ENCODE results near the gene VWA7. TPM values are rescaled to one million over a fixed set of nuclear protein-coding genes. Genes with fewer than 3 reads are reported as not detected.
A peak's percentile ranks its signal among the peaks of the same experiment; 100 is the strongest.

The VWA7 gene
- total and polyA plus RNA-seq, 4 experiments from 2014 or later: 1.00 to 2.5 (median 1.4) TPM

DNA sequence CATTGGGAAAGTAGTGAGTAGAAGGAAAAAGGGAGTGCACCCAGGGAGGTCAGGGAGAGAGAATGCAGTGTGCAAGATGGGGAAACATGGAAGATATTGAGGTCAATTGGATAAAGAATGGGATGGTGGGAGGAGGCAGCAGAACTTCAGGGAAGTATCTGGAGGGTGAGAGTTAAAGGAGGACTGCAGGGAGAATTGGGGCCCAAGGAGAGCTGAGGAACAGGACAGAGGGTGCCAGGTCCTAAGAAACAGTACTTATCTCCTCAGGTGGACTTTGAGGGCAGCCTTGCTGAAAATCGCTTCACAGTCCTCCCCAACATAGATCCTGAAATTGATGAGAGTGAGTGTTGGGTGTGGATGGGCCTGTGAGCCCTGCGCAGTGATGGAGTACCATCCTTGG lies 18.8 kb downstream of the VWA7 start:
- H3K27me3 Mint-ChIP-seq: no peaks in the 10 kb centered on the region
- H3K4me1 Mint-ChIP-seq: peaks cover 0 to 5% (median 0%) of the 10 kb centered on the region in 4 donors
- peak overlapping the region in 3 of 7 donors; percentile 10 to 72 (median 38) for H3K27ac Mint-ChIP-seq
- no peak overlapping the region for H3K4me3 ChIP-seq (ENCODE audit: low read length in 2 of 2)
- no peaks in the 10 kb centered on the region for H3K36me3 ChIP-seq (ENCODE audit: insufficient read depth, low read length)
- ChIA-PET POLR2A (ENCODE audit: partially characterized antibody) (interaction anchor here (1.6 kb wide), 1 partner anchor 18 kb away, joined by 3 read pairs; the partner anchor contains the start of gene MSH5), CTCF (ENCODE audit: partially characterized antibody) (interaction anchor here (2.0 kb wide), 1 partner anchor 12 kb away, joined by 11 read pairs; no protein-coding TSS in a partner anchor)
- H3K27ac ChIP-seq (ENCODE audit: low read depth, low read length): no peak overlapping the region
- no peaks in the 10 kb centered on the region for H3K9me3 ChIP-seq (ENCODE audit: control insufficient read depth in 1 of 2, low read length in 2 of 2)
- DNase-seq: no peak
- peaks cover 5 to 11% of the 10 kb centered on the region in 2 donors for H3K36me3 Mint-ChIP-seq
- no peaks in the 10 kb centered on the region for H3K4me1 ChIP-seq (ENCODE audit: insufficient read depth, low read length)
- no peaks in the 10 kb centered on the region for H3K27me3 ChIP-seq (ENCODE audit: insufficient read depth, low read length)
- H3K4me3 Mint-ChIP-seq: no peak overlapping the region
- H3K9me3 Mint-ChIP-seq: no peaks in the 10 kb centered on the region
- intact Hi-C loops (cut with micrococcal nuclease): no loop called here

DNA sequence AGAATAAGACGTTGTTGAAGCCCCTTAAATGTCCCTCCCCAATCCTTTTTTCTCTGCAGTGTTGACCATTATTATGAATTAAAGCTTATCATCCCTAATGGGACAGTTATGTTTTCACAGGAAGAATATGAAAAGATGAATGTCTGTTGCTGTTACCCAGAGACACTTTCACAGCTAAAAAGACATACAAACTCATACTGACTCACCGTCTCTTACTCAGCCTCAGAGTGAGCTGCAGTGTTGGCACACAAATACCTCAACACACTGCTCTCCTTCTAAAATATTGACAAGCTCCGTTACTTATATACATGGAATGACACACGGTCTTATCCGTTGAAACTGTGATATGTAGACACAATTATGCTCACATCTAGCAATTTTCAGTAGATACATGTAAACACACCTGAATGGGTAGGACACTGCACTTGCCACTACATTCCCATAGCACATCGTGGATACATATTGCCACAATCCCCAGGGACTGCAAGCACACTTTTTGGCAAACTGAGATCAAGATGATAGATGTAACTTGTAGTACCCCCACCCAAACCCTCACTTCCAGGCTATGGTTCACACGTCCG lies 24.3 kb downstream of the VWA7 start:
- peaks cover 0 to 4% (median 2%) of the 10 kb centered on the region in 4 donors for H3K4me1 Mint-ChIP-seq
- POLR2A ChIA-PET (ENCODE audit: partially characterized antibody): no interaction called here
- H3K36me3 Mint-ChIP-seq: no peaks in the 10 kb centered on the region
- Histone ChIP-seq H3K36me3 (ENCODE audit: insufficient read depth, low read length) (no peaks in the 10 kb centered on the region), H3K4me3 (ENCODE audit: low read length in 2 of 2) (no peak overlapping the region), H3K9me3 (ENCODE audit: control insufficient read depth in 1 of 2, low read length in 2 of 2) (no peaks in the 10 kb centered on the region), H3K4me1 (ENCODE audit: insufficient read depth, low read length) (no peaks in the 10 kb centered on the region), H3K27me3 (ENCODE audit: insufficient read depth, low read length) (no peaks in the 10 kb centered on the region), H3K27ac (ENCODE audit: low read depth, low read length) (no peak overlapping the region)
- no peak overlapping the region for H3K4me3 Mint-ChIP-seq
- H3K27me3 Mint-ChIP-seq: no peaks in the 10 kb centered on the region
- H3K27ac Mint-ChIP-seq: no peak overlapping the region
- intact Hi-C loops (cut with micrococcal nuclease): no loop called here
- CTCF ChIA-PET (ENCODE audit: partially characterized antibody): interaction anchor here (1.3 to 1.5 kb wide), 2 partner anchors 38 to 62 kb away, joined by 3 read pairs; no protein-coding TSS in a partner anchor
- H3K9me3 Mint-ChIP-seq: no peaks in the 10 kb centered on the region
- no peak for DNase-seq

DNA sequence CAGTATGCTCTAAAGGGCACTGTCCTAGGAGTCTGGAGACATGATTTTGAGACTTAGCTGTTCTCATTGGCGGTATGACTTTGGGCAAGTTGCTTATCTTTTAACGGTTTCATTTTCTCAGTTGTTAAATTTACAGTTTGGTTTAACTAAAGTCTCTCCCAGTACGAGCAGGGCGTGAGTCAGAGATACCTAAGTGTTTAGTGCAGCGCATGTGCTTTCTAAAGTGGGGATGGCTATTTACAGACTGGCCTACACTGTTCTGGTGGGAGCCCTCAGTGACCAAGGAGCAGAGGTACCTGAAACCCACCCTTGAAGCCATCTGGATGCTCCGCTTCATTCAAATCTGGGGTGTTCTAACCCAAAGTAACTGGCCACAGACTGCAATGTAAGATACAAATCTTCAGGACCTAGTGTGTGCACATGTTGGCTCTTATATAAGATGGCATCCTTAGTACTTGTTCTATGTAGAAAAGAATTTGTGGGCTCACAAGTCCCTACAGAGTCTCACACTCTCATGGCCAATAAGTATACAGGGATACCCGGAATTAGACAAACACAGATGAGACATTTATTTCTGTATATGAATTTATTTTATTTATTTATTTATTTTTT lies 26.6 kb downstream of the VWA7 start:
- intact Hi-C loops (cut with micrococcal nuclease): no loop called here
- no peaks in the 10 kb centered on the region for H3K27me3 ChIP-seq (ENCODE audit: insufficient read depth, low read length)
- Mint-ChIP-seq H3K4me1 (peaks cover 0 to 8% (median 2%) of the 10 kb centered on the region in 4 donors), H3K27me3 (no peaks in the 10 kb centered on the region), H3K9me3 (no peaks in the 10 kb centered on the region), H3K4me3 (no peak overlapping the region), H3K27ac (no peak overlapping the region), H3K36me3 (no peaks in the 10 kb centered on the region)
- POLR2A ChIA-PET (ENCODE audit: partially characterized antibody): interaction anchor here (1.2 kb wide), 1 partner anchor 11 kb away, joined by 4 read pairs; the partner anchor contains the start of gene MSH5
- no peak overlapping the region for H3K27ac ChIP-seq (ENCODE audit: low read depth, low read length)
- no peaks in the 10 kb centered on the region for H3K9me3 ChIP-seq (ENCODE audit: control insufficient read depth in 1 of 2, low read length in 2 of 2)
- CTCF ChIA-PET (ENCODE audit: partially characterized antibody): interaction anchor here (0.9 to 1.1 kb wide), 2 partner anchors 19 to 21 kb away, joined by 3 read pairs; no protein-coding TSS in a partner anchor
- H3K4me3 ChIP-seq (ENCODE audit: low read length in 2 of 2): no peak overlapping the region
- no peaks in the 10 kb centered on the region for H3K36me3 ChIP-seq (ENCODE audit: insufficient read depth, low read length)
- no peaks in the 10 kb centered on the region for H3K4me1 ChIP-seq (ENCODE audit: insufficient read depth, low read length)
- DNase-seq: no peak

DNA sequence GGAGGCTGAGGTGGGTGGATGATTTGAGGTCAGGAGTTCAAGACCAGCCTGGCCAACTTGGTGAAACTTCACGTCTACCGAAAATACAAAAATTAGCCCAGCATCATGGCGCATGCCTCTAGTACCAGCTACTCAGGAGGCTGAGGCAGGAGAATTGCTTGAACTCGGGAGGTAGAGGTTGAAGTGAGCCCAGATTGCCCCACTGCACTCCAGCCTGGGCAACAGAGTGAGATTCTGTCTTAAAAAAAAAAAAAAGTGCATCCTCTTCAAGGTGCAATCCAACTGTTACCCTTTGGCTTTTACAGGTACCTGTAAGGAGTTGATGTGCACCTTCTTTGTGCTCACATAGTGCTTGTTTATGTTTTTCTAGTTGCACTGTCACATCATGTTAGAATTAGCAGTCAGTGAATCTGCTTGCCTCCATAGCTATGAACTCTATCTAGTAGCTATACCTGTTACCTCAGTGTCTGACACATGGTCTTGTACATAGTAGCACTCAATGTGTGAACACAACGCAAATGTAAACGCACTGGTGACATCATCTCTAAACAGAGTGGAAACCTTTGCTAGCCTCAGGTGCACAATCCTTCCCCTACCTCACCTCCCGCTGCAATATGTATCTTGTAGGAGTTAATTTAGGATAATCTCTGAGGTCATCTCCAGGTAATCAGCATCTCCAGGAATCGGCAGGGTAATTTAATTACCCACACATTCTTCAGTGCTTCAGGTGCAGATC lies 27.7 kb downstream of the VWA7 start:
- Mint-ChIP-seq H3K4me3 (no peak overlapping the region), H3K36me3 (peaks cover 0 to 4% of the 10 kb centered on the region in 2 donors), H3K9me3 (no peaks in the 10 kb centered on the region), H3K4me1 (peaks cover 0 to 8% (median 3%) of the 10 kb centered on the region in 4 donors), H3K27ac (no peak overlapping the region), H3K27me3 (no peaks in the 10 kb centered on the region)
- CTCF ChIA-PET (ENCODE audit: partially characterized antibody): interaction anchor here (1.1 kb wide), 1 partner anchor 20 kb away, joined by 3 read pairs; no protein-coding TSS in a partner anchor
- intact Hi-C loops (cut with micrococcal nuclease): no loop called here
- Histone ChIP-seq H3K36me3 (ENCODE audit: insufficient read depth, low read length) (no peaks in the 10 kb centered on the region), H3K4me1 (ENCODE audit: insufficient read depth, low read length) (no peaks in the 10 kb centered on the region), H3K4me3 (ENCODE audit: low read length in 2 of 2) (no peak overlapping the region), H3K27ac (ENCODE audit: low read depth, low read length) (no peak overlapping the region), H3K9me3 (ENCODE audit: control insufficient read depth in 1 of 2, low read length in 2 of 2) (no peaks in the 10 kb centered on the region), H3K27me3 (ENCODE audit: insufficient read depth, low read length) (no peaks in the 10 kb centered on the region)
- DNase-seq: no peak
- POLR2A ChIA-PET (ENCODE audit: partially characterized antibody): interaction anchor here (1.2 kb wide), 1 partner anchor 10 kb away, joined by 4 read pairs; the partner anchor contains the start of gene MSH5

DNA sequence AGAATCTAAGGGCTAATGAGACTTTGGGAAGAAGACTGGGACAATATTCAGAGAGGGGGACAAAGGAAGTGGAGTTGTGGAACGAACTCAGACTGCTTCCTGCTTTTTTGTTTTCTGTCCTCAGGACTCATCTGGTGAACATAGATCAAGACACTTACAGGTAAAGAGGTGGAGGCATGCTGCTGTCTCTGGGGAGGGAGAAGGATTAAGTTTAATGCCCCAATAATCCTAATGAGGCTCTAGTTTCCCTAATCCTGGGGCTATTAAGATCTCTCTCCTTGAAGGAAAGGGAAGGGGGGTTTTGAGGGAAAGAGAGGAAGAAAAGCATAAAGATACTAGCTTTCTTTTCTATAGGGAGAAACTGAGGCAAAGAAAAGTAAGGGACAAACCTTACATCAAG lies 32.7 kb downstream of the VWA7 start:
- H3K4me3 Mint-ChIP-seq: no peak overlapping the region
- peak overlapping the region in 3 of 7 donors; percentile 7 to 64 (median 49) for H3K27ac Mint-ChIP-seq
- Histone ChIP-seq H3K4me1 (ENCODE audit: insufficient read depth, low read length) (peaks cover 11% of the 10 kb centered on the region), H3K27ac (ENCODE audit: low read depth, low read length) (no peak overlapping the region), H3K27me3 (ENCODE audit: insufficient read depth, low read length) (no peaks in the 10 kb centered on the region), H3K36me3 (ENCODE audit: insufficient read depth, low read length) (no peaks in the 10 kb centered on the region), H3K4me3 (ENCODE audit: low read length in 2 of 2) (no peak overlapping the region), H3K9me3 (ENCODE audit: control insufficient read depth in 1 of 2, low read length in 2 of 2) (no peaks in the 10 kb centered on the region)
- peaks cover 6 to 23% (median 15%) of the 10 kb centered on the region in 4 donors for H3K4me1 Mint-ChIP-seq
- ChIA-PET POLR2A (ENCODE audit: partially characterized antibody) (interaction anchor here (1.3 to 1.4 kb wide), 2 partner anchors 9 to 83 kb away, joined by 3 read pairs; partner anchors contain the start of genes CLIC1 and HSPA1B), CTCF (ENCODE audit: partially characterized antibody) (no interaction called here)
- DNase-seq: no peak
- H3K36me3 Mint-ChIP-seq: peaks cover 4 to 6% of the 10 kb centered on the region in 2 donors
- intact Hi-C loops (cut with micrococcal nuclease): no loop called here
- no peaks in the 10 kb centered on the region for H3K9me3 Mint-ChIP-seq
- no peaks in the 10 kb centered on the region for H3K27me3 Mint-ChIP-seq

DNA sequence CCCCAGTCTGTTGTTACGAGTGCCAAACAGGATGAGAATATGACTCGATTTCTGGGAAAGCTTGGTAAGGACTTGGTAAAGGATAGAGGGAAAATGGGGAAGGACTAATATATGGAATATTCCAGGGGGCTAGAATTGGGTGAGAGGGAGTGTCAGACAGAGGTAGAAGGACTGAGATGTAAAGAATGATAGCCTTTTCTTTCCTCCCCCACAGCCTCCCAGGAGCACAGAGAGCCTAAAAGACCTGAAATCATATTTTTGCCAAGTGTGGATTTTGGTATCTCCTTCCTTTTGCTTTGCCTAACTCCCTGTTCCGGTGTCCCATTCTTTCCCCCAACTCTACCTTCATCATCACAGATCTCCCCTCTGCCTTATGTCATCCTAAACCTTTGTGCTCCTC lies 34.2 kb downstream of the VWA7 start:
- H3K27me3 ChIP-seq (ENCODE audit: insufficient read depth, low read length): no peaks in the 10 kb centered on the region
- H3K9me3 Mint-ChIP-seq: no peaks in the 10 kb centered on the region
- H3K4me3 Mint-ChIP-seq: peak overlapping the region in 1 of 8 donors; percentile 45
- H3K4me1 Mint-ChIP-seq: peaks cover 20 to 38% (median 30%) of the 10 kb centered on the region in 4 donors
- no peaks in the 10 kb centered on the region for H3K36me3 ChIP-seq (ENCODE audit: insufficient read depth, low read length)
- H3K27ac Mint-ChIP-seq: peak overlapping the region in 1 of 7 donors; percentile 28
- no peak overlapping the region for H3K27ac ChIP-seq (ENCODE audit: low read depth, low read length)
- no peaks in the 10 kb centered on the region for H3K9me3 ChIP-seq (ENCODE audit: control insufficient read depth in 1 of 2, low read length in 2 of 2)
- no peaks in the 10 kb centered on the region for H3K27me3 Mint-ChIP-seq
- no peak for DNase-seq
- CTCF ChIA-PET (ENCODE audit: partially characterized antibody): no interaction called here
- H3K4me1 ChIP-seq (ENCODE audit: insufficient read depth, low read length): peaks cover 27% of the 10 kb centered on the region
- POLR2A ChIA-PET (ENCODE audit: partially characterized antibody): no interaction called here
- H3K4me3 ChIP-seq (ENCODE audit: low read length in 2 of 2): no peak overlapping the region
- intact Hi-C loops (cut with micrococcal nuclease): no loop called here
- peaks cover 4 to 7% of the 10 kb centered on the region in 2 donors for H3K36me3 Mint-ChIP-seq

DNA sequence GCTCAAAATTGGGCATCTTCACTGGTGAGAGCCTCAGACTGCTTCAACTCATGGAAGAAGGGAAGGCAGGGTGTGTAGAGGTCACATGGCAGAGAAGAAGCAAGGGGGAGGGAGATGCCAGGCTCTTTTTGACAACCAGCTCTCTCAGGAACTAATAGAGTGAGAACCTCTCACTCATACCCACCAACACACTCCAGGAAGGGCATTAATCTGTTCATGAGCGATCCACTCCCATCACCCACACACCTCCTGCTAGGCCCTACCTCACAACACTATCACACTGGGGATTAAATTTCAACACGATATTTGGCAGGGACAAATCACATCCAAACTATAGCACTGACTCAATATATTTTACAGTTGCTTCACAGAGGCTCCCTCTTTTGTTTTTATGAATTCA lies 35.3 kb downstream of the VWA7 start:
- Histone ChIP-seq H3K9me3 (ENCODE audit: control insufficient read depth in 1 of 2, low read length in 2 of 2) (no peaks in the 10 kb centered on the region), H3K27me3 (ENCODE audit: insufficient read depth, low read length) (no peaks in the 10 kb centered on the region), H3K4me3 (ENCODE audit: low read length in 2 of 2) (no peak overlapping the region), H3K4me1 (ENCODE audit: insufficient read depth, low read length) (peaks cover 37% of the 10 kb centered on the region), H3K27ac (ENCODE audit: low read depth, low read length) (no peak overlapping the region), H3K36me3 (ENCODE audit: insufficient read depth, low read length) (no peaks in the 10 kb centered on the region)
- Mint-ChIP-seq H3K27me3 (no peaks in the 10 kb centered on the region), H3K4me1 (peaks cover 29 to 46% (median 38%) of the 10 kb centered on the region in 4 donors), H3K27ac (peak overlapping the region in 2 of 7 donors; percentile 77 to 94), H3K4me3 (peak overlapping the region in 7 of 8 donors; percentile 5 to 86 (median 58)), H3K36me3 (peaks cover 4 to 9% of the 10 kb centered on the region in 2 donors), H3K9me3 (no peaks in the 10 kb centered on the region)
- ChIA-PET CTCF (ENCODE audit: partially characterized antibody) (interaction anchor here (3.3 to 17.2 kb wide), 2 partner anchors 31 to 49 kb away, joined by 15 to 173 read pairs; partner anchors contain the start of gene VWA7), POLR2A (ENCODE audit: partially characterized antibody) (interaction anchor here (0.9 to 1.0 kb wide), 2 partner anchors 54 to 57 kb away, joined by 3 read pairs; partner anchors contain the start of gene VARS1)
- intact Hi-C loops (cut with micrococcal nuclease): no loop called here
- DNase-seq: no peak

Data from CD4-positive, alpha-beta memory T cell (primary cell).